A549 (cell line): ENCODE data around the gene TGFBR2.

Source experiments
- CBX8 ChIP-seq: fragments of 200-600 bp; sonication (generic); IDR thresholded peaks from 2 replicates; pipeline ENCODE4 v1.6.1; 2016
- CHD2 ChIP-seq: fragments of 150-350 bp; IDR thresholded peaks from 2 replicates; pipeline ENCODE4 v1.6.1; 2014; ENCODE audit warnings: low read length; ENCODE audit not compliant: partially characterized antibody
- CHD4 ChIP-seq: fragments of 200-600 bp; sonication (generic); IDR thresholded peaks from 2 replicates; pipeline ENCODE4 v1.6.1; 2016; ENCODE audit warnings: antibody characterized with exemption, mild to moderate bottlenecking, borderline replicate concordance
- EP300 ChIP-seq, 2 experiments: fragments of >200 bp; sonication (Bioruptor Twin); formaldehyde crosslinking; IDR thresholded peaks; 2 replicates in 1 of 2; 3 replicates in 1 of 2; pipeline ENCODE4 v1.6.1; 2016 to 2017
- JUNB ChIP-seq: fragments of >200 bp; sonication (Bioruptor Twin); formaldehyde crosslinking; IDR thresholded peaks from 2 replicates; pipeline ENCODE4 v1.6.1; 2016
- KDM1A ChIP-seq: fragments of 200-600 bp; sonication (generic); IDR thresholded peaks from 2 replicates; pipeline ENCODE4 v1.6.1; 2016; ENCODE audit warnings: low read depth, mild to moderate bottlenecking
- POLR2A ChIP-seq: IDR thresholded peaks from 2 replicates; pipeline ENCODE4 v1.6.1; 2012; ENCODE audit warnings: mild to moderate bottlenecking, low read length
- REST ChIP-seq: fragments of 200-600 bp; sonication (generic); IDR thresholded peaks from 2 replicates; pipeline ENCODE4 v1.6.1; 2016; ENCODE audit warnings: antibody characterized with exemption, mild to moderate bottlenecking, moderate library complexity

GRCh38 chr3:30632521-30632920 lies 26.1 kb downstream of the TGFBR2 start:
- TF ChIP-seq REST = no peak
- TF ChIP-seq EP300 (IDR thresholded peaks at IDR 0.05) = no peak
- TF ChIP-seq CBX8 = no peak
- no peak for TF ChIP-seq POLR2A
- no peak for TF ChIP-seq CHD4
- no peak for TF ChIP-seq CHD2
- no peak for TF ChIP-seq JUNB
- no peak for TF ChIP-seq KDM1A
